Endothelial cell of hepatic sinusoid (primary cell): ENCODE measurements around the gene SLC16A12.

ENCODE experiments used
- in situ Hi-C: cut with HindIII; loops from 2 replicates; pipeline ENCODE4 v1.10.0; 2017; ENCODE audit warnings: low sequenced_read_pairs

The SLC16A12 gene

GRCh38 chr10:89426230-89426868, 109.0 kb downstream of the SLC16A12 start:
- in situ Hi-C loops = no loop called here

GRCh38 chr10:89425000-89425399, 110.4 kb downstream of the SLC16A12 start:
- in situ Hi-C loops = loop anchor here (25.0 kb wide), 1 partner anchor 1162 kb away; no protein-coding TSS in a partner anchor

GRCh38 chr10:89421018-89421476, 114.3 kb downstream of the SLC16A12 start:
- in situ Hi-C loops = loop anchor here (25.0 kb wide), 1 partner anchor 1166 kb away; no protein-coding TSS in a partner anchor

GRCh38 chr10:89419548-89419947, 115.8 kb downstream of the SLC16A12 start:
- in situ Hi-C loops = loop anchor here (25.0 kb wide), 1 partner anchor 1168 kb away; no protein-coding TSS in a partner anchor

GRCh38 chr10:89416465-89416864, 118.9 kb downstream of the SLC16A12 start:
- in situ Hi-C loops = loop anchor here (25.0 kb wide), 1 partner anchor 1171 kb away; no protein-coding TSS in a partner anchor

GRCh38 chr10:89414879-89415821, 120.2 kb downstream of the SLC16A12 start:
- in situ Hi-C loops = loop anchor here (25.0 kb wide), 1 partner anchor 1172 kb away; no protein-coding TSS in a partner anchor

GRCh38 chr10:89414146-89414878, 121.1 kb downstream of the SLC16A12 start, which contains the start of gene IFIT5:
TSS of gene IFIT5 (plus strand) at chr10:89414568. CDS start at chr10:89414799, 231 bp downstream.
- in situ Hi-C loops = loop anchor here (25.0 kb wide), 1 partner anchor 1173 kb away; no protein-coding TSS in a partner anchor

GRCh38 chr10:89413398-89413912, 121.9 kb downstream of the SLC16A12 start:
- in situ Hi-C loops = loop anchor here (25.0 kb wide), 1 partner anchor 1174 kb away; no protein-coding TSS in a partner anchor

GRCh38 chr10:89412276-89412675, 123.1 kb downstream of the SLC16A12 start:
- in situ Hi-C loops = loop anchor here (25.0 kb wide), 1 partner anchor 1175 kb away; no protein-coding TSS in a partner anchor

- in situ Hi-C loops = loop anchor here (25.0 kb wide), 1 partner anchor 1176 kb away; no protein-coding TSS in a partner anchor
These were observed 124.3 kb downstream of the SLC16A12 start for GRCh38 chr10:89411135-89411534.

- in situ Hi-C loops = loop anchor here (25.0 kb wide), 1 partner anchor 1177 kb away; no protein-coding TSS in a partner anchor
These were observed 124.8 kb downstream of the SLC16A12 start for GRCh38 chr10:89410551-89410950.

GRCh38 chr10:89409282-89409681, 126.1 kb downstream of the SLC16A12 start:
- in situ Hi-C loops = loop anchor here (25.0 kb wide), 1 partner anchor 1178 kb away; no protein-coding TSS in a partner anchor

- in situ Hi-C loops = loop anchor here (25.0 kb wide), 1 partner anchor 1180 kb away; no protein-coding TSS in a partner anchor
These were observed 127.6 kb downstream of the SLC16A12 start for GRCh38 chr10:89407792-89408191.

GRCh38 chr10:89406178-89406577, 129.2 kb downstream of the SLC16A12 start:
- in situ Hi-C loops = loop anchor here (25.0 kb wide), 1 partner anchor 1181 kb away; no protein-coding TSS in a partner anchor

- in situ Hi-C loops = loop anchor here (25.0 kb wide), 1 partner anchor 1183 kb away; no protein-coding TSS in a partner anchor
These were observed 131.0 kb downstream of the SLC16A12 start for GRCh38 chr10:89404104-89405047.

GRCh38 chr10:89403043-89403442, 132.4 kb downstream of the SLC16A12 start:
- in situ Hi-C loops = loop anchor here (25.0 kb wide), 1 partner anchor 1184 kb away; no protein-coding TSS in a partner anchor

GRCh38 chr10:89399956-89400355, 135.4 kb downstream of the SLC16A12 start:
- in situ Hi-C loops = loop anchor here (25.0 kb wide), 1 partner anchor 1187 kb away; no protein-coding TSS in a partner anchor

- in situ Hi-C loops = no loop called here
These were observed 137.2 kb downstream of the SLC16A12 start for GRCh38 chr10:89398003-89398749.
